OCI-LY3 (cell line): Measurements from ENCODE around the gene LCNL1.
"Not testable (repeated sequence)": the region's sequence is repeated elsewhere in the genome, so short reads cannot be mapped to it uniquely, and the experiment has no call there.

ENCODE experiments used
- H2AFZ ChIP-seq: fragments of 200-600, 300-600 bp; shearing (Covaris generic); 2 replicates; pipeline ENCODE4 v1.6.0; 2014; ENCODE audit warnings: antibody characterized with exemption, low read depth, low read length
- H3K27ac ChIP-seq: fragments of 200-600, 300-600 bp; sonication (generic); 2 replicates; pipeline ENCODE4 v1.5.1; 2014; ENCODE audit warnings: mild to moderate bottlenecking, low read length, moderate library complexity, mixed read lengths
- H3K27me3 ChIP-seq: fragments of 200-600, 300-600 bp; sonication (generic); 2 replicates; pipeline ENCODE4 v1.6.1; 2014; ENCODE audit warnings: low read depth, low read length, mixed read lengths
- H3K36me3 ChIP-seq: fragments of 200-600, 300-600 bp; sonication (generic); replicated peaks from 2 replicates; pipeline ENCODE3; 2014; ENCODE audit warnings: low read depth, low read length, mixed read lengths
- H3K4me1 ChIP-seq: fragments of 300-600, 200-600 bp; sonication (generic); 2 replicates; pipeline ENCODE4 v1.6.1; 2014; ENCODE audit warnings: low read length, mixed read lengths
- H3K4me2 ChIP-seq: fragments of 200-600, 300-600 bp; sonication (generic); 2 replicates; pipeline ENCODE4 v1.6.1; 2014; ENCODE audit warnings: low read length, mixed read lengths
- H3K4me3 ChIP-seq: fragments of 300-600, 200-600 bp; sonication (generic); 2 replicates; pipeline ENCODE4 v1.5.1; 2014; ENCODE audit warnings: antibody characterized with exemption, mild to moderate bottlenecking, low read length, moderate library complexity
- H3K79me2 ChIP-seq: fragments of 300-600, 200-600 bp; shearing (Covaris generic); 2 replicates; pipeline ENCODE4 v1.6.1; 2014; ENCODE audit warnings: mild to moderate bottlenecking, low read length, mixed read lengths
- H3K9ac ChIP-seq: fragments of 300-600, 200-600 bp; shearing (Covaris generic); 2 replicates; pipeline ENCODE4 v1.6.0; 2014; ENCODE audit warnings: mild to moderate bottlenecking, low read length, moderate library complexity
- H3K9me3 ChIP-seq: fragments of 200-600, 300-600 bp; shearing (Covaris generic); 2 replicates; pipeline ENCODE4 v1.6.1; 2014; ENCODE audit warnings: low read length, mixed read lengths; ENCODE audit not compliant: insufficient read depth
- H4K20me1 ChIP-seq: fragments of 200-600, 300-600 bp; sonication (generic); 2 replicates; pipeline ENCODE4 v1.6.1; 2016; ENCODE audit warnings: low read length, mixed read lengths; ENCODE audit not compliant: insufficient read depth
- CTCF ChIP-seq: fragments of 200-600, 300-600 bp; sonication (generic); IDR thresholded peaks from 2 replicates; pipeline ENCODE4 v1.5.1; 2014; ENCODE audit warnings: antibody characterized with exemption, low read length, low read depth
- EZH2phosphoT487 ChIP-seq: fragments of 200-600 bp; shearing (Covaris generic); IDR thresholded peaks from 2 replicates; pipeline ENCODE4 v1.6.1; 2018; ENCODE audit warnings: antibody characterized with exemption, mixed run types, low read depth

The LCNL1 gene

GRCh38 chr9:137030006-137030405 is 47.2 kb downstream of the LCNL1 start:
- peaks cover 43% of the 10 kb centered on the region for H3K4me1 ChIP-seq
- H3K4me3 ChIP-seq, result no peak overlapping the region
- H2AFZ ChIP-seq, result no peak overlapping the region
- no peaks in the 10 kb centered on the region for H3K36me3 ChIP-seq
- H3K27ac ChIP-seq, result no peak overlapping the region
- TF ChIP-seq EZH2phosphoT487 (no peak), CTCF (no peak)
- H3K9me3 ChIP-seq, result no peaks in the 10 kb centered on the region
- H3K27me3 ChIP-seq, result peaks cover 6% of the 10 kb centered on the region
- H4K20me1 ChIP-seq, result no peaks in the 10 kb centered on the region
- no peak overlapping the region for H3K9ac ChIP-seq
- H3K4me2 ChIP-seq, result no peak overlapping the region
- no peaks in the 10 kb centered on the region for H3K79me2 ChIP-seq

- Histone ChIP-seq H4K20me1 (no peaks in the 10 kb centered on the region), H2AFZ (no peak overlapping the region), H3K9me3 (no peaks in the 10 kb centered on the region), H3K4me3 (no peak overlapping the region), H3K9ac (no peak overlapping the region), H3K27me3 (peaks cover 6% of the 10 kb centered on the region), H3K4me1 (peaks cover 46% of the 10 kb centered on the region), H3K27ac (no peak overlapping the region), H3K36me3 (no peaks in the 10 kb centered on the region), H3K4me2 (no peak overlapping the region), H3K79me2 (no peaks in the 10 kb centered on the region)
- no peak for TF ChIP-seq EZH2phosphoT487
- TF ChIP-seq CTCF, result no peak
These were observed 48.0 kb downstream of the LCNL1 start for GRCh38 chr9:137030538-137031527.

GRCh38 chr9:137031904-137032640 is 49.3 kb downstream of the LCNL1 start, which contains the start of gene FUT7:
Gene FUT7, minus strand, starts transcription at chr9:137032088. Its CDS starts 97 bp downstream, at chr9:137031991.
- TF ChIP-seq CTCF, result no peak
- no peak for TF ChIP-seq EZH2phosphoT487
- Histone ChIP-seq H4K20me1 (no peaks in the 10 kb centered on the region), H3K79me2 (no peaks in the 10 kb centered on the region), H3K9me3 (no peaks in the 10 kb centered on the region), H3K4me3 (peak within 1 kb of the TSS; percentile 19; the same call in 1 of the 2 replicates), H3K27me3 (peaks cover 5% of the 10 kb centered on the region), H3K36me3 (no peaks in the 10 kb centered on the region), H3K4me2 (peak within 1 kb of the TSS; percentile 48), H3K9ac (peak within 1 kb of the TSS; percentile 13; the same call in 1 of the 2 replicates), H2AFZ (no peak within 1 kb of the TSS), H3K4me1 (peaks cover 44% of the 10 kb centered on the region), H3K27ac (no peak within 1 kb of the TSS)

GRCh38 chr9:137032858-137033257 is 50.1 kb downstream of the LCNL1 start:
- H3K27ac ChIP-seq, result no peak overlapping the region
- H3K36me3 ChIP-seq, result no peaks in the 10 kb centered on the region
- H3K4me3 ChIP-seq, result peak overlapping the region; percentile 19; the same call in 1 of the 2 replicates
- no peaks in the 10 kb centered on the region for H3K9me3 ChIP-seq
- TF ChIP-seq EZH2phosphoT487 (no peak), CTCF (no peak)
- H3K4me2 ChIP-seq, result peak overlapping the region; percentile 48; the same call in 1 of the 2 replicates
- no peaks in the 10 kb centered on the region for H3K27me3 ChIP-seq
- no peaks in the 10 kb centered on the region for H4K20me1 ChIP-seq
- no peak overlapping the region for H2AFZ ChIP-seq
- H3K79me2 ChIP-seq, result no peaks in the 10 kb centered on the region
- H3K4me1 ChIP-seq, result peaks cover 40% of the 10 kb centered on the region
- peak overlapping the region; percentile 13; the same call in 1 of the 2 replicates for H3K9ac ChIP-seq

GRCh38 chr9:137033481-137033880 is 50.7 kb downstream of the LCNL1 start:
- not testable (repeated sequence) for H3K9me3 ChIP-seq, H3K27ac ChIP-seq, H3K79me2 ChIP-seq, H3K27me3 ChIP-seq, H3K36me3 ChIP-seq, H3K4me3 ChIP-seq, H4K20me1 ChIP-seq, H3K9ac ChIP-seq, H3K4me2 ChIP-seq, H2AFZ ChIP-seq
- H3K4me1 ChIP-seq, result peaks cover 40% of the 10 kb centered on the region
